Erythroblast (primary cell): ENCODE measurements around the gene RRM1.

ENCODE experiments used
- GATA1 ChIP-seq: IDR thresholded peaks from 2 replicates; pipeline ENCODE4 v1.6.1; 2011; ENCODE audit warnings: low read depth, mild to moderate bottlenecking, control low read depth, low read length, moderate library complexity
- POLR2A ChIP-seq: IDR thresholded peaks from 2 replicates; pipeline ENCODE4 v1.6.1; 2011; ENCODE audit warnings: mild to moderate bottlenecking, low read length

DNA sequence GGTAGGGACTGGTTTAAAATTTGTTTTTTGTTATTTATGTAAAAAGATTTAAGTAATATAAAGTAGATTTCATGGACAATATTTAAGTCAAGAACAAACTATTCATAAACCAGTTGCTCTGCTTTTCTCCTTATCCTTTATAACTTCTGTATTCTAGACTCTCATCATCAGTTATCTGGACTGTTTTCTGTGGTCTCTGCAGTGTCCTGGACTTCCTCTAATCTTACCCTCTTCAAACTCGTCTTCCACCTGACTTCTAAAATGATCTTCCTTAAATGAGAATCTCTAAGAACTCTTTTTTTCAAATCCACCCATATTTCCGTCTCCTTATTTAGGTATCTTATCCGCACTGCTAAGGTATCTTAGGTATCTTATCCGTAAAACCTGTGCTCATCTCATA, 8.1 kb downstream of the RRM1 start:
- TF ChIP-seq POLR2A, result no peak
- TF ChIP-seq GATA1, result no peak
